HG02938 (cell line): ENCODE results near the gene CENPM.

Experiments used
- ATAC-seq: cut with Tn5 transposase; IDR thresholded peaks from one replicate; pipeline ENCODE4 v1.9.1; 2021; ENCODE audit warnings: mild to moderate bottlenecking, moderate library complexity; ENCODE audit not compliant: unreplicated experiment

Gene CENPM

DNA sequence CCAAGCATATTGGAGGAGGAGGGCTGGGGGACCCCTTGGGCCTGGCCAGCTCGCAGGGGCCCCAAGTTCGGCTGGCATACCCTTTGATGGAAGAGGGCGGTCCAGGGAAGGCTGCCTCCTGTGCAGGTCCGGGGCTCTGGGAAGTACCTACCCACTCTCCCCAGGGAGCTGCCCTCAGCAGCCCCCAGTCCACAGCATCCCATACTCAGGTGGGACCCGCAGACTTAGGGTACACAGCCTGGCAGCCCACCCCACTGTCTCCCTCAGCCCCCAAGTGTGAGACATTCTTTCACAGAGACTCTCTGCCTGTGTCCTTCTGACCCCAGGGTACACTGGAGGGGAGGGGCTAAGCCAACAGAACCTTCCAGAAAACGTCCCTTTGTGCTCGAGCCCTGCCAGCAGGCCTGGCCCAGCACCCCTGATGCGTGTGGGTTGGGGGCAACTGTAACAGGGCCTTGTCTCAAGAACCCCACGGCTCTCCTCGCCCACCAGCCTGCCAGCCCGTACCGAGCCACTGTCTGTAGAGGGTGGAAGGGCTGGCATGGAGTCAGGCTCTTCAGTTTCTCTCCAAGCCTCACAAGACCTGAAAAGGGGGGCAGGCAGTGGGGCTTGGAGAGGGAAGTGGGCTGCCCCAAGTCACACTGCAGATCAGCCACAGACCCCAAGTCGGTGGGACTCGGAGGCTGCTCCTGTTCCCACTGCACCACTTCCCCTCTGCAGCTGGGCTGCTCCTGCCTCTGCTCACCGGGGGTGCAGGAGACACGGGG, 13.4 kb downstream of the CENPM start:
- ATAC-seq, result no peak

DNA sequence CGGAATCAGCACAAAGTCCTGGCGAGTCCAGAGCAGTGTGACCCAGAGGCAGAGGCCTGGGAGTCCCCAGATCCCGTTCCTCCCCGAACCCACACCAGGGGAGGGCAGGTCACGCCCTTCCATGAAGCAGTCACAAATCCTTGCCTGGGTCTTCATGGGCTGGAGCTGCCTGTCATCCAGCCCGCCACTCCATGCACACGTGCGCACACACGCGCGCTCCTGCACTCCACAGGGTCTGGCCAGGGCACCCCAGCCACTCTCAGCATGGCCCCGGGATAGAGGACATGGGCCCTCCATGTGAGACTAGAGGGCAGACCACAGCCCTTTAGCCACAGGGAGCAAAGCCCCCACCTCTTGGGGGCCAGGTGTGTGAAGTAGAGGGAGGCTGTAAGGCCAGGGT, 14.6 kb downstream of the CENPM start:
- ATAC-seq, result no peak

DNA sequence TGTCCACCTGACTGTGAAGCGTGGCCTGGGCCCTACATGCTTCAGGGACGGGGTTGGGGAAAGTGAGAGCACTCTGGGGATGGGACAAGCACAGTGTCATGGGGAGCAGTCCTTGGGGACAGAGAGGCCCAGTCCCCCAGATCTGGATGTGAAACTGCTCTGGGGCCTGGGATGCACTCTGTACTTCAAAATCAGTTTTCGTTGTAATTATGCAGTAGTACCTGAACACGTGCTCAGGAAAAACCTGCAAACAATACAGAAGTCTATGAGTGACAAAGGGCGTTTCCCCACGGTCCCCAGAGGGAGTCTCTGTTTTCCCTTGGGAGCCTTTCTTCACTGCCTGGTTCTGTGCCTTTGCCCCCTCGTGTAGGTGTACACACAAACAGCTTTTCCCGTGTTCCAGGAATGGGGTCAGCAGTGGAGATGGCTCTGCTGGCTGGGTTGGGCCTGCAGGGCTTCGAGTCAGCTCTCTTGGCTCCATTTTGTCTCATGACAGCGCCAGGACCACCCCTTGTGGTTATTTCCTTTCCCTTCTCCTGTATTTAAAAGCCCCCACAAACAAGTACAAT, 15.2 kb downstream of the CENPM start:
- ATAC-seq, result no peak

- ATAC-seq, result no peak
Measured at GRCh38 chr22:41929418-41929810, 17.5 kb downstream of the CENPM start.

GRCh38 chr22:41928593-41929417, 18.1 kb downstream of the CENPM start:
- ATAC-seq, result no peak

DNA sequence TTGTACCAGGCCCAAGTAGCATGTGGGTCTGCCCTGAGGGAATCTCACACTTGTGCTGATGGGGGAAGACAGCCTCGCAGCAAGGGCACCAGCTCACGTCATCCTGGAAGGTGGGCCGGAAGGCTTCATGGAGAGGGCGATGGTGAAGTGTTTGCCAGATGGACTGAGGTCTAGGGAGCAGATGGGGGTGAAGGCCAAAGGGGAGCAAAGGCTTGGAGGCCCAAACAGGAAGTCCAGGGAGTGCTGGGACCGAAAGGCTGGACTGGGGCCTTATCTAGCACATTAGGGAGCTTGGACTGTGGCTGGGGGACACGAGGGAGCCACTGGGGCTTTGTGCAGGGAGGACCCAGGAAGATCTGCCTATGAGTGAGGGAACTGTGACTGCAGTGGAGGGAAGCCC, 19.1 kb downstream of the CENPM start:
- no peak for ATAC-seq

DNA sequence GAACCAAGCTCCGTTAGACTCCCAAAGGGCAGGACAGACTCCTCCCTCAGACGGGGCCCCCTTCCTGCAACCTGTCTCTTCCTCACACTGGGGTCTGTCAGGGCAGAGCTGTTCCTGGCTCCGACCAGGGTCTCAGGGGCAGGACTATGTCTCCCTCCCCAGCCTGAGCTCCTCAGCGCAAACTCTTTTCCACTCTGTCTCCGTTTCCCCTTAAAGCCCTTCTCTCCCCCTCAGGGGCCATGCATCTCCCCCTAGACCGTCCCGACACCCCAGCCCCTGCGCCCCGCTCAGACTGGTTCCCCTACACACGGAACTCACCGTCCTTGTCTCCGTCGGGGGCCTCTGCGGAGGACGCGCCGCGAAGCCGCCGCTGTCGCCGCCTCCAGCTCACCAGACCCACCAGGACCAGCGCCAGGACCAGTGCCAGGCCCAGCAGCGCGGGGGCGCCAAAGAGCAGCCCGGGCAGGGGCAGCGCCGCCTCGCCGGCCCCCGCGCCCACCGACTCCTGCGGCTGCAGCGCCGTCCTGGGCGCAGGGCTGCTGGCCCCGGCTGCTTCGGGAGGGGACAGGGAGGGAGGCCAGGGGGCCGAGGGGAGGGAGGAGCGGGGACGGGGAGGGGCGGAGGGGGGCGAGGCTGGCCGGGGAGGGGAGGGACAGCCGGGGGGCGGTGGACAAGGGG, 21.0 kb downstream of the CENPM start:
- no peak for ATAC-seq

DNA sequence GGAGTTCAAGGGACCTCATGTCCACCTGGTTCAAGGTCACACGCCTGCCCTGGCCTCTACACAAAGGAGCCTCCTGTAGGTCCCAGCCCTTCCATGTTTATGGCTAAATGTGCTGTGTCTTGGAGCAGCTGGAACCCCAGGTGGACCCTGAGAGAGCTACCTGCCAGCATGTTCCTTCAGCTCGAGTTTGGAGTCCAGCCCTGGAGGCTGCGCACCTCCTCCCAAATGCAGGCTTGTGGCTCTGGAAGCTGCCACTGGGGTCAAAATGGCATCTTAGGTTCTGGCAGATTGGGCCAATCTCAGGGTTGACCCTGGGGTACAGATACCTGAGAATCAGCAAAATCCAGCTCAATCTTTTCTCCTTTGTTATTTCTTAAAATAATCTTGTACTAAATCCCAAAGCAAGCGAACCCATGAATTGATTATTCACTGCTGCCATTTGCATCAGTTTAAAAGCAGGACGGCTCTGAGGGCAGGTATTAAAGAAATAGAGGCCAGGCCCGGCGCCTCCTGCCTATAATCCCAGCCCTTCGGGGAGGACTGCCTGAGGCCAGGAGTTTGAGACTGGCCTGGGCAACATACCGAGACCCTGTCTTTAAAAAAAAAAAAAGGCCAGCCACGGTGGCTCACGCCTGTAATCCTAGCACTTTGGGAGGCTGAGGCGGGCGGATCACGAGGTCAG, 23.2 kb downstream of the CENPM start:
- ATAC-seq, result no peak

- no peak for ATAC-seq
Measured at GRCh38 chr22:41922940-41923594, 23.9 kb downstream of the CENPM start.

DNA sequence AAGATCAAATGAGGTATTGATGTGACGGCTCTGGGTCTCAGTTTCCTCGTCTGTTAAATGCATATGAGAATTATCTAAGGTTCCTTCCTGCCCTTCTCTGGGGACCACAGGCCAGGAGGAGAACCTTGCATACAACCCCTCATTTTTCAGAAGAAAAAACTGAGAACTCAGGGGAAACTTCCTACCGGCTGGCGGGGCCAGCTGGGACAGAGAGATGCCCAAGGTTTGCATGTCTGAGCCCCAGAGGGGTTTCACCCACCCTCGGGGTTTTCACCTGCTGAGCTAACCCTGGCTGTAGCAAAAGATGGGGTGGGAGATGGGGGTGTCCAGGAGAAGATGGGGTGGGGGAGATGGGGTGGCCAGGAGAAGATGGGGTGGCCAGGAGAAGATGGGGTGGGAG, 24.6 kb downstream of the CENPM start:
- no peak for ATAC-seq

- ATAC-seq, result no peak
Measured at GRCh38 chr22:41920271-41920976, 26.5 kb downstream of the CENPM start.

GRCh38 chr22:41919357-41920224, 27.4 kb downstream of the CENPM start:
- ATAC-seq, result no peak

DNA sequence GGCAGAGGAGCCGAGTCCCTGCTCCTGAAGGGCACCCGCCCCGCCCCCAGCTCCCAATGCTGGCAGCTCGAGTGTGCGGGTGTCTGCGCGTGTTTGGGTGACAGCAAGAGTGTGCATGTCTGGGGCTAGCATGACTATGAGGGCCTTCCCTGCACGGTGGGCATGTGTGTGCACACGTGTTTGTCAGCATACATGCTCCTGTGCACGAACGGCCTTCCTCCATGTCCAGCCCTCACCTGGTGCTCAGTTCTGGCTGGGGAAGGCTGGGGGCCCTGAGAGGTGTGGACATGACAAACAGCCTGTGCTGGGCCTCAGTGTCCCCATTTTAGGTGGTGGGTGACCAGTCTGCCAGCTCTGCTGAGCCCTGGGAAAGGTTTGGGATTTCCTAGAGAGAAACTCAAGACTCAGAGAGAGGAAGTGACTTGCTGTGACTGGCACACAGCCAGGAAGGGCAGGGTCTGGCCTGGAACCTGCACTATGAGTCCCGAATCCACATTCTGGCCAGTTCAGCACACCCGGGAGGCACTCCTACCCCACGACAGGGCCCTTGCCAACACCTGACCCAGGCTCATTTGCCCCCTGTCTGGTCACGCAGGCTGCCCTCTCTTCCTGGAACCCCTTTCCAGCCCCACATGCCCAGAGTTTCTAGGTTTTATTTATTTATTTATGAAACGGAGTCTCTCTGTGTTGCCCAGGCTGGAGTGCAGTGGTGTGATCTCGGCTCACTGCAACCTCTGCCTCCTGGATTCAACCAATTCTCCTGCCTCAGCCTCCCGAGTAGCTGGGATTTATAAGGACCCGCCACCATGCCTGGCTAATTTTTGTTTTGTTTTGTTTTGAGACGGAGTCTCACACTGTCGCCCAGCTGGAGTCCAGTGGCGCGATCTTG, 28.8 kb downstream of the CENPM start:
- no peak for ATAC-seq

GRCh38 chr22:41917375-41917902, 29.5 kb downstream of the CENPM start:
- no peak for ATAC-seq

DNA sequence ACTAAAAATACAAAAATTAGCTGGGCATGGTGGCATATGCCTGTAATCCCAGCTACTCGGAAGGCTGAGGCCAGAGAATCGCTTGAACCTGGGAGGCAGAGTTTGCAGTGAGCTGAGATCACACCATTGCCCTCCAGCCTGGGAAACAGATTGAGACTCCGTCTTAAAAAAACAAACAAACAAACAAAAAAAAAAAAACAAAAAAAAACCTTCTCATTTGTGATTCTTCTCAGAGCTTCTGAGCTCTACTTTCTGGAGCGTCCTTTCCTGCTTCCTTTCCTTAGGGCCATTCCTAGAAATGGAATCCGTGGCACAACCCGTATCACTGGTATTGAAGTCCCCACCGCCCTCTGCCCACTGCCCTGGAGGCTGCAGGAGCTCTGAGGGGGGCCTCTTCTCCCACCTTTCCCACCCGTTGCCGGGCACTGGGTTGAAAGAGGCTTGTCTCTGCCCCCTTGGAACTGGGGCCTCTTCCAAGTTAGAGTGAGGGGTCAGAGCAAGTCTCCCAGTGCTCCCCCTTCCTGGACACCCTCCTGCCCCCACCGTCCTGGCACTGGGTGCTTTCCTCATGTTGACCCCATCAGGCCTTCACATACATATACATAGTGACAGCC, 30.1 kb downstream of the CENPM start:
- ATAC-seq, result no peak

GRCh38 chr22:41915786-41916493, 31.0 kb downstream of the CENPM start:
- ATAC-seq, result no peak
